H1 (cell line): ENCODE data around the gene TMEM183A. TPM values are rescaled to one million over a fixed set of nuclear protein-coding genes. Genes with fewer than 3 reads are reported as not detected.

Experiments used
- CTCF ChIA-PET: fragments of 300-600 bp; sonication (Branson Sonifier 250); formaldehyde crosslinking; loops from one replicate; lab custom pipeline; 2021; ENCODE audit not compliant: partially characterized antibody; lab: Charles Lee
- POLR2A ChIA-PET: fragments of 300-600 bp; sonication (Branson Sonifier 250); formaldehyde crosslinking; loops from one replicate; lab custom pipeline; 2021; ENCODE audit warnings: inconsistent platforms; ENCODE audit not compliant: partially characterized antibody; lab: Charles Lee
- DNase-seq, 2 experiments: peaks; one replicate each; pipeline versions ENCODE4 v3.0.0 to v3.0.0-alpha.2; 2010 to 2022; ENCODE audit warnings: low spot score in 2 of 2, low read depth in 1 of 2, mixed read lengths in 1 of 2
- FAIRE-seq: peaks from 2 replicates; lab custom pipeline; 2011; peaks lifted over from hg19 to GRCh38; lab: Jason Lieb, UNC
- H2AFZ ChIP-seq: 2 replicates; pipeline ENCODE4 v1.8.1; 2012; ENCODE audit warnings: low read length, inconsistent platforms
- H2AK5ac ChIP-seq: 2 replicates; pipeline ENCODE4 v1.6.1; 2013; ENCODE audit warnings: low read depth, low read length
- H2BK120ac ChIP-seq: replicated peaks from 2 replicates; pipeline ENCODE3; 2013; ENCODE audit warnings: low read depth, low read length, inconsistent platforms
- H2BK12ac ChIP-seq: 2 replicates; pipeline ENCODE4 v1.6.1; 2013; ENCODE audit warnings: low read depth, low read length
- H2BK15ac ChIP-seq: 2 replicates; pipeline ENCODE4 v1.6.1; 2013; ENCODE audit warnings: low read length
- H2BK20ac ChIP-seq: 2 replicates; pipeline ENCODE4 v1.6.1; 2013; ENCODE audit warnings: low read length
- H2BK5ac ChIP-seq: 2 replicates; pipeline ENCODE4 v1.6.1; 2013; ENCODE audit warnings: low read depth, low read length
- H3K14ac ChIP-seq: 2 replicates; pipeline ENCODE4 v1.6.1; 2013; ENCODE audit warnings: inconsistent platforms; ENCODE audit not compliant: insufficient read length
- H3K18ac ChIP-seq: 2 replicates; pipeline ENCODE4 v1.6.1; 2013; ENCODE audit warnings: low read length; ENCODE audit errors: extremely low read depth
- H3K23ac ChIP-seq: 2 replicates; pipeline ENCODE4 v1.6.1; 2013; ENCODE audit warnings: inconsistent platforms; ENCODE audit not compliant: insufficient read length
- H3K23me2 ChIP-seq: 2 replicates; pipeline ENCODE4 v1.6.1; 2013; ENCODE audit warnings: low read depth, low read length
- H3K27ac ChIP-seq: 2 replicates; pipeline ENCODE4 v1.6.1; 2011; ENCODE audit warnings: low read depth, low read length, inconsistent platforms
- H3K27me3 ChIP-seq, 4 experiments: replicated peaks in 1 of 4; 1 replicate in 1 of 4; 2 replicates in 3 of 4; pipeline versions ENCODE4 v1.6.1 to v1.8.1; 2011 to 2013; ENCODE audit warnings: low read length in 3 of 4, mild to moderate bottlenecking in 3 of 4, inconsistent platforms in 2 of 4, mixed read lengths in 2 of 4, moderate library complexity in 1 of 4; ENCODE audit not compliant: control insufficient read depth in 3 of 4, insufficient read depth in 3 of 4; ENCODE audit errors: extremely low read depth in 1 of 4
- H3K36me3 ChIP-seq, 4 experiments: 2 replicates each; pipeline versions ENCODE4 v1.6.1 to v1.8.1; 2011 to 2013; ENCODE audit warnings: mild to moderate bottlenecking in 4 of 4, low read length in 3 of 4, moderate library complexity in 2 of 4, control low read depth in 1 of 4, inconsistent platforms in 1 of 4; ENCODE audit not compliant: insufficient read depth in 4 of 4, control insufficient read depth in 2 of 4
- H3K4ac ChIP-seq: replicated peaks from 2 replicates; pipeline ENCODE3; 2013; ENCODE audit warnings: low read length, low read depth, mixed read lengths, inconsistent platforms; ENCODE audit not compliant: insufficient read length
- H3K4me1 ChIP-seq, 4 experiments: replicated peaks in 1 of 4; 1 replicate in 1 of 4; 2 replicates in 3 of 4; pipeline versions ENCODE4 v1.6.1 to v1.8.1; 2011 to 2013; ENCODE audit warnings: low read length in 3 of 4, inconsistent platforms in 2 of 4, mixed read lengths in 1 of 4; ENCODE audit not compliant: insufficient read depth in 4 of 4, control insufficient read depth in 3 of 4
- H3K4me2 ChIP-seq, 2 experiments: 2 replicates each; pipeline versions ENCODE4 v1.6.1 to v1.8.1; 2011 to 2013; ENCODE audit warnings: low read depth in 2 of 2, low read length in 2 of 2, control low read depth in 1 of 2, inconsistent platforms in 1 of 2, mild to moderate bottlenecking in 1 of 2; ENCODE audit not compliant: insufficient read depth in 1 of 2
- H3K4me3 ChIP-seq, 4 experiments: fragments of 200-600, 300-600 bp in 1 of 4; sonication (generic), shearing (Covaris generic), sonication (Bioruptor Twin) in 1 of 4; 2 replicates each; pipeline versions ENCODE4 v1.5.1 to v1.8.1; 2011 to 2016; ENCODE audit warnings: low read length in 4 of 4, low read depth in 3 of 4, control low read depth in 2 of 4, inconsistent platforms in 2 of 4, mild to moderate bottlenecking in 2 of 4, mixed read lengths in 1 of 4, moderate library complexity in 1 of 4; ENCODE audit not compliant: insufficient read depth in 2 of 4; ENCODE audit errors: extremely low read depth in 1 of 4
- H3K56ac ChIP-seq: replicated peaks from 2 replicates; pipeline ENCODE3; 2013; ENCODE audit warnings: low read depth, mild to moderate bottlenecking, mixed read lengths, low read length, inconsistent platforms; ENCODE audit not compliant: insufficient read length
- H3K79me1 ChIP-seq: 2 replicates; pipeline ENCODE4 v1.6.1; 2013; ENCODE audit warnings: low read depth, low read length, control low read depth
- H3K79me2 ChIP-seq, 2 experiments: 2 replicates each; pipeline versions ENCODE4 v1.6.1 to v1.8.1; 2012 to 2013; ENCODE audit warnings: low read length in 2 of 2, mild to moderate bottlenecking in 2 of 2, inconsistent platforms in 1 of 2; ENCODE audit not compliant: insufficient read depth in 2 of 2, control insufficient read depth in 1 of 2
- H3K9ac ChIP-seq, 4 experiments: replicated peaks in 1 of 4; 1 replicate in 1 of 4; 2 replicates in 3 of 4; pipeline versions ENCODE4 v1.6.1 to v1.8.1; 2011 to 2013; ENCODE audit warnings: low read depth in 3 of 4, low read length in 3 of 4, control low read depth in 2 of 4, mild to moderate bottlenecking in 2 of 4, moderate library complexity in 2 of 4, inconsistent platforms in 1 of 4; ENCODE audit errors: extremely low read depth in 1 of 4
- H3K9me3 ChIP-seq, 2 experiments: 2 replicates each; pipeline versions ENCODE4 v1.6.1 to v1.8.1; 2012 to 2013; ENCODE audit warnings: mild to moderate bottlenecking in 2 of 2, moderate library complexity in 2 of 2, control low read depth in 1 of 2, inconsistent platforms in 1 of 2, low read depth in 1 of 2, low read length in 1 of 2, mixed read lengths in 1 of 2; ENCODE audit not compliant: insufficient read depth in 2 of 2
- H4K20me1 ChIP-seq, 2 experiments: replicated peaks in 1 of 2; 2 replicates each; pipeline versions ENCODE3 to v1.8.1; 2011 to 2013; ENCODE audit warnings: inconsistent platforms in 2 of 2, low read length in 2 of 2, mild to moderate bottlenecking in 1 of 2; ENCODE audit not compliant: insufficient read depth in 2 of 2, control insufficient read depth in 1 of 2
- H4K5ac ChIP-seq: 2 replicates; pipeline ENCODE4 v1.6.1; 2013; ENCODE audit warnings: low read length, low read depth, mixed read lengths, inconsistent platforms; ENCODE audit not compliant: insufficient read length
- H4K8ac ChIP-seq: 2 replicates; pipeline ENCODE4 v1.8.0; 2013; ENCODE audit warnings: mild to moderate bottlenecking, moderate library complexity, low read length, inconsistent platforms; ENCODE audit not compliant: insufficient read depth; ENCODE audit errors: extremely low read depth
- H4K91ac ChIP-seq: replicated peaks from 2 replicates; pipeline ENCODE3; 2013; ENCODE audit warnings: low read length, mixed read lengths, inconsistent platforms; ENCODE audit not compliant: insufficient read length
- BRCA1 ChIP-seq: IDR thresholded peaks from 2 replicates; pipeline ENCODE4 v1.6.1; 2012; ENCODE audit warnings: low read depth, low read length, improper control_type of control experiment
- CBX5 ChIP-seq: fragments of 300-800, 300-1000 bp; sonication (generic); IDR thresholded peaks from 2 replicates; pipeline ENCODE4 v1.7.1; 2016; ENCODE audit warnings: antibody characterized with exemption, low read length, low read depth
- CHD2 ChIP-seq: IDR thresholded peaks from 2 replicates; pipeline ENCODE4 v1.6.1; 2012; ENCODE audit warnings: low read length, improper control_type of control experiment
- FOSL1 ChIP-seq: IDR thresholded peaks from 2 replicates; pipeline ENCODE4 v1.6.1; 2011; ENCODE audit warnings: mild to moderate bottlenecking, low read depth, low read length, moderate library complexity; ENCODE audit not compliant: insufficient read depth
- HDAC2 ChIP-seq, 2 experiments: fragments of 300-600 bp in 1 of 2; sonication (generic) in 1 of 2; IDR thresholded peaks; 2 replicates each; pipeline ENCODE4 v1.6.1; 2011 to 2012; ENCODE audit warnings: low read depth in 2 of 2, low read length in 2 of 2, mild to moderate bottlenecking in 2 of 2, moderate library complexity in 2 of 2, borderline replicate concordance in 1 of 2, inconsistent platforms in 1 of 2
- RAD21 ChIP-seq, 2 experiments: IDR thresholded peaks in 1 of 2; conservative IDR thresholded peaks in 1 of 2; 2 replicates each; pipeline ENCODE4 v1.6.1; 2011; ENCODE audit warnings: low read depth in 2 of 2, low read length in 2 of 2, improper control_type of control experiment in 1 of 2, inconsistent platforms in 1 of 2, mild to moderate bottlenecking in 1 of 2, moderate library complexity in 1 of 2
- RBBP5 ChIP-seq: IDR thresholded peaks from 2 replicates; pipeline ENCODE4 v1.7.1; 2012; ENCODE audit warnings: low read depth, mild to moderate bottlenecking, inconsistent platforms, low read length, moderate library complexity, borderline replicate concordance
- SP2 ChIP-seq: IDR thresholded peaks from 2 replicates; pipeline ENCODE4 v1.6.1; 2012; ENCODE audit warnings: mild to moderate bottlenecking, low read length, inconsistent platforms
- SRF ChIP-seq: IDR thresholded peaks from 2 replicates; pipeline ENCODE4 v1.6.1; 2011; ENCODE audit warnings: mild to moderate bottlenecking, low read depth, low read length, moderate library complexity
- TCF12 ChIP-seq: IDR thresholded peaks from 2 replicates; pipeline ENCODE4 v1.6.1; 2011; ENCODE audit warnings: low read depth, mild to moderate bottlenecking, low read length
- TEAD4 ChIP-seq: IDR thresholded peaks from 2 replicates; pipeline ENCODE4 v1.6.1; 2012; ENCODE audit warnings: low read depth, low read length, inconsistent platforms, mixed read lengths
- USF2 ChIP-seq: IDR thresholded peaks from 2 replicates; pipeline ENCODE4 v1.6.1; 2011; ENCODE audit warnings: low read length, improper control_type of control experiment
- WGBS, 2 experiments: shearing (Covaris generic) in 1 of 2; methylation state at CpG; one replicate each; pipeline versions ENCODE4 v1.1.6 to v1.1.7; 2013 to 2015; ENCODE audit warnings: low lambda C conversion rate in 2 of 2, mixed read lengths in 2 of 2, inconsistent platforms in 1 of 2, low coverage in 1 of 2, missing lambda C conversion rate in 1 of 2; ENCODE audit not compliant: insufficient replicate concordance in 2 of 2, insufficient coverage in 1 of 2, insufficient read length in 1 of 2; ENCODE audit errors: extremely low coverage in 1 of 2, missing lambda C conversion rate in 1 of 2; 5-methylcytosine and 5-hydroxymethylcytosine counted together
- polyA plus RNA-seq, 7 experiments: library from polyadenylated mRNA; depleted of rRNA in 3 of 7; stranded (reverse) in 5 of 7; unstranded in 2 of 7; fragments of >200 nt in 5 of 7; fragments of 200-250 nt in 2 of 7; gene quantifications; 1 replicate in 5 of 7; 2 replicates in 1 of 7; 4 replicates in 1 of 7; pipeline versions ENCODE4 v1.2.1 to v1.2.3, GENCODE V29; 2011 to 2013; ENCODE audit warnings: missing spikeins in 2 of 7, mixed read lengths in 2 of 7
- total RNA-seq: library from RNA; stranded (reverse); fragmentation: NEBNext Ultra II Directional; extraction: Animal tissue kit (Norgen Biotek cat#: 25700); gene quantifications from 2 replicates; pipeline ENCODE4 v1.2.1, GENCODE V29; 2021

The TMEM183A gene
- total and polyA plus RNA-seq, 2 of the 8 experiments (the other 6 are each of a cell fraction or from before 2014, with no cell fraction given), result 107 to 173 TPM

- Histone ChIP-seq H4K8ac (no peak overlapping the region), H3K4ac (no peak overlapping the region), H2AK5ac (no peak overlapping the region), H3K4me2 (no peak overlapping the region), H3K36me3 (0 out of 8 replicates have a peak, but pooled peaks cover 0 to under 1% (median 0%) of the 10 kb centered on the region in 4 experiments), H2AFZ (no peak overlapping the region), H2BK15ac (no peak overlapping the region), H3K4me3 (no peak overlapping the region), H3K79me2 (no peaks in the 10 kb centered on the region), H3K27ac (no peak overlapping the region), H3K27me3 (no peaks in the 10 kb centered on the region), H4K91ac (no peak overlapping the region), H3K4me1 (no peaks in the 10 kb centered on the region), H3K23me2 (no peaks in the 10 kb centered on the region), H2BK5ac (no peak overlapping the region), H2BK120ac (no peak overlapping the region), H3K9ac (no peak overlapping the region), H2BK12ac (no peak overlapping the region), H4K20me1 (no peaks in the 10 kb centered on the region), H3K56ac (no peak overlapping the region), H3K79me1 (no peaks in the 10 kb centered on the region), H3K18ac (no peak overlapping the region), H4K5ac (no peak overlapping the region), H3K9me3 (no peaks in the 10 kb centered on the region), H2BK20ac (no peak overlapping the region), H3K23ac (no peak overlapping the region), H3K14ac (no peak overlapping the region)
- WGBS, 2 experiments, result 72% methylated on average over 2 of the region's 2 CpGs; no CpG with 5 or more reads in 1 of the 2 experiments
- FAIRE-seq (no peak), DNase-seq (no peak)
- ChIA-PET CTCF (interaction anchor here (0.9 to 49.7 kb wide), 9 partner anchors 11 to 255 kb away, joined by 4 to 1089 read pairs (median 10); partner anchors contain the start of genes ADORA1, MYBPH, MYOG and PPFIA4), POLR2A (no interaction called here)
- no peak for TF ChIP-seq SRF
- TF ChIP-seq CBX5, result no peak
- TF ChIP-seq SP2, result no peak
- no peak for TF ChIP-seq FOSL1
- TF ChIP-seq BRCA1, result no peak
- no peak for TF ChIP-seq USF2
- no peak for TF ChIP-seq RAD21 (IDR thresholded peaks at IDR 0.05 in 1 of 2, conservative IDR thresholded peaks at IDR 0.05 in 1 of 2; ENCODE audit: low read depth in 2 of 2, low read length in 2 of 2)
- no peak for TF ChIP-seq CHD2
- no peak for TF ChIP-seq TCF12
- TF ChIP-seq RBBP5, result no peak
- no peak for TF ChIP-seq HDAC2 (IDR thresholded peaks at IDR 0.05; ENCODE audit: borderline replicate concordance in 1 of 2, low read depth in 2 of 2, low read length in 2 of 2)
- TF ChIP-seq TEAD4, result no peak
These were observed 58.8 kb downstream of the TMEM183A start for GRCh38 chr1:203065986-203066385.
